M059J (cell line): ENCODE results near the gene ORC4. TPM values are rescaled to one million over a fixed set of nuclear protein-coding genes. Genes with fewer than 3 reads are reported as not detected.
"Not testable (repeated sequence)": the region's sequence is repeated elsewhere in the genome, so short reads cannot be mapped to it uniquely, and the experiment has no call there.

Experiments
- DNase-seq: peaks from one replicate; pipeline ENCODE4 v3.0.0-alpha.2; 2012; ENCODE audit warnings: low read depth
- total RNA-seq: library from RNA; depleted of rRNA; stranded (reverse); fragments of >200 nt; shearing (Covaris generic); gene quantifications from 2 replicates; pipeline ENCODE4 v1.2.3, GENCODE V29; 2014

The ORC4 gene
- total RNA-seq, 1 experiment from 2014 or later, result 94.6 TPM

GRCh38 chr2:148014616-148015015 is 5.9 kb downstream of the ORC4 start:
- no peak for DNase-seq

- DNase-seq, result no peak
These were observed 6.7 kb downstream of the ORC4 start for GRCh38 chr2:148013876-148014275.

GRCh38 chr2:148008411-148008810 is 12.1 kb downstream of the ORC4 start:
- not testable (repeated sequence) for DNase-seq

GRCh38 chr2:148007219-148007900 is 13.2 kb downstream of the ORC4 start:
- no peak for DNase-seq

- no peak for DNase-seq
These were observed 14.1 kb downstream of the ORC4 start for GRCh38 chr2:148006249-148007007.

- DNase-seq, result not testable (repeated sequence)
These were observed 18.1 kb downstream of the ORC4 start for GRCh38 chr2:148002420-148002819.

GRCh38 chr2:148000095-148000494 is 20.4 kb downstream of the ORC4 start:
- DNase-seq, result no peak

GRCh38 chr2:147999126-147999525 is 21.4 kb downstream of the ORC4 start:
- DNase-seq, result no peak

GRCh38 chr2:147998203-147998602 is 22.3 kb downstream of the ORC4 start:
- no peak for DNase-seq

GRCh38 chr2:147996828-147997227 is 23.7 kb downstream of the ORC4 start:
- DNase-seq, result no peak

GRCh38 chr2:147994965-147995364 is 25.6 kb downstream of the ORC4 start:
- not testable (repeated sequence) for DNase-seq

GRCh38 chr2:147989809-147990403 is 30.6 kb downstream of the ORC4 start:
- DNase-seq, result peak; percentile 42

- DNase-seq, result no peak
These were observed 31.4 kb downstream of the ORC4 start for GRCh38 chr2:147989102-147989501.

- peak; percentile 18 for DNase-seq
These were observed 39.5 kb downstream of the ORC4 start for GRCh38 chr2:147980940-147981528.

GRCh38 chr2:147977679-147978078 is 42.9 kb downstream of the ORC4 start:
- no peak for DNase-seq

GRCh38 chr2:147976102-147976501 is 44.4 kb downstream of the ORC4 start:
- no peak for DNase-seq

GRCh38 chr2:147968571-147968970 is 52.0 kb downstream of the ORC4 start:
- no peak for DNase-seq

- no peak for DNase-seq
These were observed 68.4 kb downstream of the ORC4 start for GRCh38 chr2:147952118-147952517.

GRCh38 chr2:147945660-147946059 is 74.9 kb downstream of the ORC4 start:
- DNase-seq, result no peak

GRCh38 chr2:147939313-147939712 is 81.2 kb downstream of the ORC4 start:
- no peak for DNase-seq

GRCh38 chr2:147937744-147938349 is 82.7 kb downstream of the ORC4 start:
- DNase-seq, result peak; percentile 20
